Measurements from ENCODE around the gene C17orf50. TPM values are rescaled to one million over a fixed set of nuclear protein-coding genes. Genes with fewer than 3 reads are reported as not detected.
A peak's percentile ranks its signal among the peaks of the same experiment; 100 is the strongest.

C17orf50 gene
- total RNA-seq, 4 donors from 2014 or later = not detected

DNA sequence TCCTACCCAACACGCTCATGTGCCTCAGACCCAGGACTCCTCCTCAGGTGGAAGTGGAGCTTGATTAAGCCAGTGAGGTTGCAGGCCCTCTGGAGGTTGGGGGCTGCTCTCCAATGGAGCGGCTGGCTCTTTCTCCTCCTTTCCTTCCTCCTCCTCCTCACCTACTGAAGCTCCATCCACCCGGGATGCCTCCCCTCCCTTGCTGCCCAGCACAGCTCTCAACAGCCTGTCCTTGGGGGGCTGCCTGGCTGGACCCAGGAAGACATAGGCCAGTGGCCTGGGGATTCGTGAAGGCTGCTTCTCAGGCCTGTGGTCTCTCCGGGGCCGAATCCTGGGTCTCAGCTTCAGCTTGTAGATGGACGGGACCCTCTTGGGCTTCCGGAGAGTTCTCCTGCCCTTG is 15.9 kb upstream of the C17orf50 start:
- intact Hi-C loops (cut with DNase I; ENCODE audit: low total_unique reads) = loop anchor here (5.0 to 10.0 kb wide), 3 partner anchors 50 to 198 kb away; no protein-coding TSS in a partner anchor
- H3K27me3 ChIP-seq = peaks cover 59% of the 10 kb centered on the region
- 61 to 90% methylated on average over 3 to 8 of the region's 8 CpGs for WGBS, 2 donors (ENCODE audit: low coverage in 1 of 2)

DNA sequence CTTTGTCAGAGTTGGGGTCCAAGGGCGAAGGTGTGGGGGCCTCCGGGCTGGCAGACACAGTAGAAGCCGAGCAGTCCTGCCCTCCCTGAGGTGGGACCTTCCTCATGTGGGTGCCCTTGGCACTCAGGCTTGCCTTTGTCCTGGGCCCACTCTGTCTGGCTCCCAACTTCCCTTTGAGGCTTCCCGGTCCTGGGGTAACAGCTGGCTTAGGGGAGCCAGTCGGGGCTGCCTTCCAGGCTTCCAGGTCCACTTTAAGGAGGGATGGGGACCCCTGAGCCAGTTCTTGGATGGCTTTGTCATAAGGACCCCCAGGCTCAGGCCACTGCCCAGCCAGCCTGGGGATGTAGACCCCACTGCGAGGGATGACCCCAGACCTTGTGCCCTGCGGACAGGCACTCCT is 15.4 kb upstream of the C17orf50 start:
- TF ChIP-seq EP300 (IDR thresholded peaks at IDR 0.05; ENCODE audit: low read depth) (no peak), POLR2A (IDR thresholded peaks at IDR 0.05) (no peak), POLR2AphosphoS5 (IDR thresholded peaks at IDR 0.05) (no peak)
- TF ChIP-seq, protein P1, sequence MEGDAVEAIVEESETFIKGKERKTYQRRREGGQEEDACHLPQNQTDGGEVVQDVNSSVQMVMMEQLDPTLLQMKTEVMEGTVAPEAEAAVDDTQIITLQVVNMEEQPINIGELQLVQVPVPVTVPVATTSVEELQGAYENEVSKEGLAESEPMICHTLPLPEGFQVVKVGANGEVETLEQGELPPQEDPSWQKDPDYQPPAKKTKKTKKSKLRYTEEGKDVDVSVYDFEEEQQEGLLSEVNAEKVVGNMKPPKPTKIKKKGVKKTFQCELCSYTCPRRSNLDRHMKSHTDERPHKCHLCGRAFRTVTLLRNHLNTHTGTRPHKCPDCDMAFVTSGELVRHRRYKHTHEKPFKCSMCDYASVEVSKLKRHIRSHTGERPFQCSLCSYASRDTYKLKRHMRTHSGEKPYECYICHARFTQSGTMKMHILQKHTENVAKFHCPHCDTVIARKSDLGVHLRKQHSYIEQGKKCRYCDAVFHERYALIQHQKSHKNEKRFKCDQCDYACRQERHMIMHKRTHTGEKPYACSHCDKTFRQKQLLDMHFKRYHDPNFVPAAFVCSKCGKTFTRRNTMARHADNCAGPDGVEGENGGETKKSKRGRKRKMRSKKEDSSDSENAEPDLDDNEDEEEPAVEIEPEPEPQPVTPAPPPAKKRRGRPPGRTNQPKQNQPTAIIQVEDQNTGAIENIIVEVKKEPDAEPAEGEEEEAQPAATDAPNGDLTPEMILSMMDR (IDR thresholded peaks at IDR 0.05) = no peak
- WGBS, 2 donors (ENCODE audit: low coverage in 1 of 2) = 85% methylated on average over 4 of the region's 7 CpGs; no CpG with 5 or more reads in 1 of the 2 donors
- in situ Hi-C loops (cut with MboI; ENCODE audit: low pct_ligation_motif_present in 1 of 4, low pct_unique_long_range_greater_than_20kb in 1 of 4, low sequenced_read_pairs in 3 of 4) = loop anchor here (10.0 to 25.0 kb wide), 4 partner anchors 133 to 608 kb away; partner anchors contain the start of genes NLE1 (in 1 of the 4) and UNC45B (in 1 of the 4)

More for the DNA sequence above, 15.9 kb upstream of the C17orf50 start:
- Histone ChIP-seq H3K4me3 (no peak overlapping the region), H3K36me3 (no peaks in the 10 kb centered on the region), H3K9me3 (no peaks in the 10 kb centered on the region), H3K4me1 (peaks cover under 1 to 7% (median 6%) of the 10 kb centered on the region in 4 donors), H3K27ac (no peak overlapping the region)
- in situ Hi-C loops (cut with MboI; ENCODE audit: low pct_ligation_motif_present in 1 of 4, low pct_unique_long_range_greater_than_20kb in 1 of 4, low sequenced_read_pairs in 3 of 4) = loop anchor here (10.0 to 25.0 kb wide), 4 partner anchors 133 to 608 kb away; partner anchors contain the start of genes NLE1 (in 1 of the 4) and UNC45B (in 1 of the 4)
- TF ChIP-seq EP300 (IDR thresholded peaks at IDR 0.05; ENCODE audit: low read depth) (no peak), POLR2AphosphoS5 (IDR thresholded peaks at IDR 0.05) (no peak), POLR2A (IDR thresholded peaks at IDR 0.05) (no peak)
- TF ChIP-seq, protein P1 (IDR thresholded peaks at IDR 0.05) = no peak
- no peak for DNase-seq

DNA sequence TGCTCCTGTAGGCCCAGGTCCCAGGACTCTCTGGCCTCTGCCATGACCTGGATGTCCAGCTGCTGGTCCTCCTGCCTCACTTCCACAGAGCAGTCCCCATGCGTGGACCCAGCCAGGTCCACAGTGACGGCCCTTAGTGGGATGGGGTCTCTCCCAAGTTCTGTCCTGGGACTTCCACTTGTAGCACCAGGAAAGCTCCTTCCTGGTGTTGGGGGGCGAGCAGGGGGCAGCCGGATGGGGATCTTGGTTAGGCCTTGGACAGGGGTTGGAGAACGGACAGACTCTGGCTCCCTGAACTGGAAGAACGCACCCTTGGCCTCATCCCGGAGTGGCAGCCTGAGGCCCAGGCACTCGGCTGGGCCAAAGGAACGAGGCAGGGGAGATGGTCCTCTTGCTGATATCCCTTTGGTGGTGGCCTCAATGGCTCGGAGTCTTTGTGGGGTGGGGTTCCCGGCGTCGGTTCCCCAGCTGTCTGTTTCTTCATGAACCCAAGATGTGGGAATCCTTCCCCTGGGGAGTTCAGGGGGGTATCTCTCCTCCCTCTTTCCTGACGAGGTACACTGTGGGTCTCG is 14.9 kb upstream of the C17orf50 start:
- DNase-seq = no peak
- WGBS, 2 donors (ENCODE audit: low coverage in 1 of 2) = 81% methylated on average over 15 of the region's 15 CpGs; no CpG with 5 or more reads in 1 of the 2 donors
- H3K36me3 ChIP-seq = no peaks in the 10 kb centered on the region
- no peak overlapping the region for H3K27ac ChIP-seq
- H3K4me3 ChIP-seq = no peak overlapping the region
- H3K4me1 ChIP-seq = peaks cover 5 to 11% (median 11%) of the 10 kb centered on the region in 4 donors
- intact Hi-C loops (cut with DNase I; ENCODE audit: low total_unique reads) = loop anchor here (5.0 to 10.0 kb wide), 3 partner anchors 51 to 199 kb away; no protein-coding TSS in a partner anchor
- no peaks in the 10 kb centered on the region for H3K9me3 ChIP-seq
- no peak for TF ChIP-seq POLR2AphosphoS5 (IDR thresholded peaks at IDR 0.05)
- no peak for TF ChIP-seq POLR2A (IDR thresholded peaks at IDR 0.05)
- in situ Hi-C loops (cut with MboI; ENCODE audit: low pct_ligation_motif_present in 1 of 4, low pct_unique_long_range_greater_than_20kb in 1 of 4, low sequenced_read_pairs in 3 of 4) = loop anchor here (10.0 to 25.0 kb wide), 4 partner anchors 134 to 609 kb away; partner anchors contain the start of genes NLE1 (in 1 of the 4) and UNC45B (in 1 of the 4)
- peaks cover 59% of the 10 kb centered on the region for H3K27me3 ChIP-seq

More for the DNA sequence above, 15.4 kb upstream of the C17orf50 start:
- no peaks in the 10 kb centered on the region for H3K9me3 ChIP-seq
- intact Hi-C loops (cut with DNase I; ENCODE audit: low total_unique reads) = loop anchor here (5.0 to 10.0 kb wide), 3 partner anchors 50 to 198 kb away; no protein-coding TSS in a partner anchor
- no peak overlapping the region for H3K4me3 ChIP-seq
- no peak for DNase-seq
- H3K36me3 ChIP-seq = no peaks in the 10 kb centered on the region
- H3K27me3 ChIP-seq = peaks cover 59% of the 10 kb centered on the region
- H3K27ac ChIP-seq = no peak overlapping the region
- H3K4me1 ChIP-seq = peaks cover 5 to 11% (median 11%) of the 10 kb centered on the region in 4 donors

DNA sequence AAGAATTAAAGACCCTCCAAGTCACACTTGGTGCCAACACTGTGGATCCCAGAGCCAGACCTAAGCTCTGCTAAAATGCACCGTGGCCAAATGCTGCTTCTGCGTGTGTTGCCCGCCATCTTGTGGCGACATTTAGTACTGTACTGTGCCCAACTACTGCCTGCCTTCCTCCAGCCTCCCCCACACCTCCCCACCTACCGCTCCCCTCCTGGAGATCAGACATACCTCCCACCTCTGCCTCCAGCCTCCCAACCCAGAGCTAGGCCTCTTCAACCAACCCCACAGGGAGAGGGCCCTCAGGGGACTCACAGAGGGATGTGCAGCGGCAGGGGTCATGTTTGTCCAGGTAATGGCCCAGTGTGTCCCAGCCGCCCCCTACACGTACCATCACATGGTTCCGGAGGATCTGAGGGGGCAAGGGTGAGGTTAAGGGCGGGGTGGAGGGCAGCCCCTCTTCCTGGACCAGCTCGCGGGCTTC is 13.1 kb upstream of the C17orf50 start:
- Histone ChIP-seq H3K27ac (no peak overlapping the region), H3K9me3 (no peaks in the 10 kb centered on the region), H3K4me1 (peaks cover 5 to 10% (median 5%) of the 10 kb centered on the region in 4 donors), H3K27me3 (peaks cover 49% of the 10 kb centered on the region), H3K36me3 (no peaks in the 10 kb centered on the region), H3K4me3 (no peak overlapping the region)
- intact Hi-C loops (cut with DNase I; ENCODE audit: low total_unique reads) (loop anchor here (5.0 to 10.0 kb wide), 3 partner anchors 53 to 200 kb away; no protein-coding TSS in a partner anchor), in situ Hi-C loops (cut with MboI; ENCODE audit: low pct_ligation_motif_present in 1 of 4, low pct_unique_long_range_greater_than_20kb in 1 of 4, low sequenced_read_pairs in 3 of 4) (loop anchor here (10.0 to 25.0 kb wide), 4 partner anchors 135 to 610 kb away; partner anchors contain the start of genes NLE1 (in 1 of the 4) and UNC45B (in 1 of the 4))
- 32% methylated on average over 12 of the region's 12 CpGs; no CpG with 5 or more reads in 1 of the 2 donors for WGBS, 2 donors (ENCODE audit: low coverage in 1 of 2)
- DNase-seq = peak; percentile 77
- TF ChIP-seq, protein P1 (IDR thresholded peaks at IDR 0.05) = peak; percentile 89 to 94 (median 91)
- no peak for TF ChIP-seq EP300 (IDR thresholded peaks at IDR 0.05; ENCODE audit: low read depth)
